T-helper 2 cell treated with Interferon-gamma antibody and Interleukin-4, amounts not matched to agents 100 ng/mL and 5 ng/mL, for 36 hours (primary cell): ENCODE measurements around the gene HYLS1. TPM values are rescaled to one million over a fixed set of nuclear protein-coding genes. Genes with fewer than 3 reads are reported as not detected.

Experiments used
- intact Hi-C: fragments of 100-400 bp; cut with micrococcal nuclease; formaldehyde crosslinking; loops from one replicate; pipeline ENCODE4 v1.15.1; 2023
- total RNA-seq: library from RNA; stranded (reverse); gene quantifications from 2 replicates; pipeline ENCODE4 v1.2.3, GENCODE V29; 2022

The HYLS1 gene
- total RNA-seq, 1 donor from 2014 or later, result 15.6 TPM

- intact Hi-C loops, result no loop called here
These were observed 44.8 kb downstream of the HYLS1 start for GRCh38 chr11:125932301-125932700.

- intact Hi-C loops, result no loop called here
These were observed 45.8 kb downstream of the HYLS1 start for GRCh38 chr11:125933030-125933813.

GRCh38 chr11:125934473-125934872 lies 47.0 kb downstream of the HYLS1 start:
- intact Hi-C loops, result no loop called here

GRCh38 chr11:125935056-125935455 lies 47.6 kb downstream of the HYLS1 start:
- intact Hi-C loops, result no loop called here

GRCh38 chr11:125935618-125936199 lies 48.2 kb downstream of the HYLS1 start:
- intact Hi-C loops, result no loop called here

- intact Hi-C loops, result no loop called here
These were observed 51.0 kb downstream of the HYLS1 start for GRCh38 chr11:125938418-125938817.

GRCh38 chr11:125939081-125939521 lies 51.6 kb downstream of the HYLS1 start:
- intact Hi-C loops, result no loop called here

GRCh38 chr11:125940145-125940544 lies 52.7 kb downstream of the HYLS1 start:
- intact Hi-C loops, result no loop called here

GRCh38 chr11:125941267-125941618 lies 53.8 kb downstream of the HYLS1 start:
- intact Hi-C loops, result no loop called here

GRCh38 chr11:125941619-125942611 lies 54.4 kb downstream of the HYLS1 start:
- intact Hi-C loops, result loop anchor here (1.0 kb wide), 1 partner anchor 252 kb away; no protein-coding TSS in a partner anchor

GRCh38 chr11:125942771-125943428 lies 55.4 kb downstream of the HYLS1 start:
- intact Hi-C loops, result loop anchor here (1.0 kb wide), 1 partner anchor 251 kb away; no protein-coding TSS in a partner anchor

- intact Hi-C loops, result no loop called here
These were observed 56.3 kb downstream of the HYLS1 start for GRCh38 chr11:125943661-125944349.

GRCh38 chr11:125944350-125945010 lies 57.0 kb downstream of the HYLS1 start:
- intact Hi-C loops, result no loop called here

- intact Hi-C loops, result no loop called here
These were observed 57.7 kb downstream of the HYLS1 start for GRCh38 chr11:125945011-125945796.

- intact Hi-C loops, result no loop called here
These were observed 58.5 kb downstream of the HYLS1 start, which contains the start of gene VSIG10L2 for GRCh38 chr11:125945797-125946520. VSIG10L2 (plus strand) TSS chr11:125946044; CDS start chr11:125946056, 12 bp downstream.

- intact Hi-C loops, result no loop called here
These were observed 59.4 kb downstream of the HYLS1 start for GRCh38 chr11:125946712-125947418.

- intact Hi-C loops, result no loop called here
These were observed 60.2 kb downstream of the HYLS1 start for GRCh38 chr11:125947419-125948277.
